B cell (primary cell): ENCODE results near the gene CEP63. TPM values are rescaled to one million over a fixed set of nuclear protein-coding genes. Genes with fewer than 3 reads are reported as not detected.

Experiments
- ATAC-seq: fragments of 200-7000 bp; cut with Tn5 transposase; one replicate; pipeline ENCODE4 v1.10.0; 2021; ENCODE audit warnings: low read depth, mild to moderate bottlenecking, moderate number of reproducible peaks, moderate library complexity
- CTCF ChIA-PET: fragments of 350-600 bp; sonication (Branson Sonifier 250); formaldehyde crosslinking; loops from one replicate; lab custom pipeline; 2021; ENCODE audit warnings: antibody characterized with exemption, inconsistent platforms; lab: Charles Lee
- POLR2A ChIA-PET: fragments of 350-600 bp; sonication (Branson Sonifier 250); formaldehyde crosslinking; loops from one replicate; lab custom pipeline; 2021; ENCODE audit warnings: antibody characterized with exemption; lab: Charles Lee
- DNase-seq: peaks from one replicate; pipeline ENCODE4 v3.0.0; 2013
- H2AFZ ChIP-seq: 2 replicates; pipeline ENCODE4 v1.6.1; 2012; ENCODE audit warnings: mild to moderate bottlenecking, low read depth, low read length; ENCODE audit not compliant: insufficient read depth, poor library complexity, severe bottlenecking
- H3K27ac ChIP-seq, 2 donors: 1 replicate in 1 of 2; 2 replicates in 1 of 2; pipeline ENCODE4 v1.5.1; 2012 to 2013; ENCODE audit warnings: low read length in 2 of 2, mild to moderate bottlenecking in 2 of 2, moderate library complexity in 1 of 2
- H3K27me3 ChIP-seq, 4 experiments: fragments of 200-600 bp in 1 of 4; sonication (generic) in 1 of 4; replicated peaks in 1 of 4; 1 replicate in 2 of 4; 2 replicates in 2 of 4; pipeline versions ENCODE4 v1.6.1 to v1.7.0; 2013 to 2016; ENCODE audit warnings: low read length in 3 of 4, mild to moderate bottlenecking in 2 of 4, mixed read lengths in 1 of 4, moderate library complexity in 1 of 4; ENCODE audit not compliant: insufficient read depth in 4 of 4, control insufficient read depth in 3 of 4; ENCODE audit errors: control extremely low read depth in 1 of 4
- H3K36me3 ChIP-seq, 2 experiments: replicated peaks in 1 of 2; 1 replicate in 1 of 2; 2 replicates in 1 of 2; pipeline versions ENCODE4 v1.6.1 to v1.7.1; 2013; ENCODE audit warnings: low read length in 1 of 2; ENCODE audit not compliant: insufficient read depth in 2 of 2, control insufficient read depth in 1 of 2; ENCODE audit errors: control extremely low read depth in 1 of 2, extremely low read depth in 1 of 2
- H3K4me1 ChIP-seq, 2 donors: fragments of 200-600 bp in 1 of 2; sonication (generic) in 1 of 2; 1 replicate in 1 of 2; 2 replicates in 1 of 2; pipeline versions ENCODE4 v1.5.1 to v1.6.1; 2013 to 2017; ENCODE audit warnings: low read length in 2 of 2; ENCODE audit not compliant: control insufficient read depth in 2 of 2, insufficient read depth in 2 of 2
- H3K4me2 ChIP-seq: replicated peaks from 2 replicates; pipeline ENCODE3; 2012; ENCODE audit warnings: mild to moderate bottlenecking, low read depth, low read length; ENCODE audit not compliant: poor library complexity, severe bottlenecking
- H3K4me3 ChIP-seq, 5 experiments: fragments of 200-600 bp in 1 of 5; sonication (generic) in 1 of 5; 1 replicate in 3 of 5; 2 replicates in 2 of 5; pipeline versions ENCODE4 v1.5.1 to v1.7.0; 2011 to 2016; ENCODE audit warnings: low read length in 4 of 5, mild to moderate bottlenecking in 4 of 5, low read depth in 2 of 5, control low read depth in 1 of 5, moderate library complexity in 1 of 5; ENCODE audit not compliant: insufficient read depth in 1 of 5; ENCODE audit errors: control extremely low read depth in 1 of 5, extremely low read depth in 1 of 5
- H3K79me2 ChIP-seq: fragments of 200-600 bp; sonication (generic); one replicate; pipeline ENCODE4 v1.6.0; 2016; ENCODE audit warnings: low read length; ENCODE audit not compliant: control insufficient read depth, insufficient read depth
- H3K9ac ChIP-seq: fragments of 200-600 bp; sonication (generic); 2 replicates; pipeline ENCODE4 v1.6.1; 2017; ENCODE audit warnings: mild to moderate bottlenecking, low read length, moderate library complexity
- H3K9me3 ChIP-seq, 3 donors: one replicate each; pipeline versions ENCODE4 v1.6.1 to v1.7.1; 2013; ENCODE audit warnings: low read length in 2 of 3; ENCODE audit not compliant: control insufficient read depth in 2 of 3, insufficient read depth in 1 of 3; ENCODE audit errors: control extremely low read depth in 1 of 3
- H4K20me1 ChIP-seq: 2 replicates; pipeline ENCODE4 v1.6.0; 2012; ENCODE audit warnings: mild to moderate bottlenecking, low read length; ENCODE audit not compliant: insufficient read depth, control insufficient read depth, poor library complexity, severe bottlenecking
- H3K27ac Mint-ChIP-seq: one replicate; pipeline ENCODE4 v1.8.0; 2021; ENCODE audit warnings: mixed read lengths
- H3K27me3 Mint-ChIP-seq: one replicate; pipeline ENCODE4 v1.8.0; 2021; ENCODE audit warnings: mixed read lengths
- H3K4me1 Mint-ChIP-seq: one replicate; pipeline ENCODE4 v1.8.0; 2021; ENCODE audit warnings: mixed read lengths
- H3K4me3 Mint-ChIP-seq: one replicate; pipeline ENCODE4 v1.8.0; 2021; ENCODE audit warnings: mixed read lengths
- H3K9me3 Mint-ChIP-seq: one replicate; pipeline ENCODE4 v1.8.0; 2022; ENCODE audit warnings: mixed read lengths; ENCODE audit not compliant: insufficient read depth
- CTCF ChIP-seq: fragments of 200-600 bp; IDR thresholded peaks from one replicate; pipeline ENCODE4 v1.8.0; 2022; ENCODE audit warnings: antibody characterized with exemption, mild to moderate bottlenecking
- EZH2 ChIP-seq: IDR thresholded peaks from 2 replicates; pipeline ENCODE4 v1.6.1; 2012; ENCODE audit warnings: borderline replicate concordance, low read depth, mild to moderate bottlenecking, moderate library complexity, low read length; ENCODE audit not compliant: insufficient read depth, poor library complexity, severe bottlenecking
- WGBS: methylation state at CpG from one replicate; pipeline ENCODE4 v1.1.5; 2013; ENCODE audit warnings: missing lambda C conversion rate; ENCODE audit not compliant: insufficient coverage; 5-methylcytosine and 5-hydroxymethylcytosine counted together
- intact Hi-C: fragments of 100-400 bp; cut with micrococcal nuclease; formaldehyde crosslinking; loops from one replicate; pipeline ENCODE4 v1.10.0; 2022
- polyA plus RNA-seq: library from polyadenylated mRNA; depleted of rRNA; stranded (reverse); fragments of >200 nt; gene quantifications from 2 replicates; pipeline ENCODE4 v1.2.3, GENCODE V29; 2012
- total RNA-seq, 2 donors: library from RNA; stranded (reverse); fragments of 120-200 nt in 1 of 2; gene quantifications; 1 replicate in 1 of 2; 2 replicates in 1 of 2; pipeline versions ENCODE4 v1.2.3 to v1.2.4, GENCODE V29; 2013 to 2022

CEP63 gene
- total and polyA plus RNA-seq, 2 donors (not counting 1 experiment from before 2014, with no cell fraction given), result 9.6 to 35.6 TPM

- Histone ChIP-seq H3K79me2 (no peaks in the 10 kb centered on the region), H3K4me2 (no peak overlapping the region), H3K27ac (no peak overlapping the region), H3K4me3 (no peak overlapping the region), H3K9me3 (no peaks in the 10 kb centered on the region), H4K20me1 (no peaks in the 10 kb centered on the region), H3K36me3 (peaks cover 5 to 20% of the 10 kb centered on the region in 2 experiments), H3K9ac (no peak overlapping the region), H2AFZ (no peak overlapping the region), H3K4me1 (no peaks in the 10 kb centered on the region), H3K27me3 (no peaks in the 10 kb centered on the region)
- Mint-ChIP-seq H3K4me1 (no peaks in the 10 kb centered on the region), H3K27me3 (no peaks in the 10 kb centered on the region), H3K27ac (no peak overlapping the region), H3K4me3 (no peak overlapping the region), H3K9me3 (no peaks in the 10 kb centered on the region)
- TF ChIP-seq CTCF (no peak), EZH2 (no peak)
- ChIA-PET CTCF (no interaction called here), POLR2A (no interaction called here)
- DNase-seq (no peak), ATAC-seq (no peak)
- WGBS, result 100% methylated on average over 1 of the region's 3 CpGs
- intact Hi-C loops, result no loop called here
Measured at GRCh38 chr3:134559591-134559990, 73.7 kb downstream of the CEP63 start.

GRCh38 chr3:134562055-134562454, 76.2 kb downstream of the CEP63 start:
- intact Hi-C loops, result no loop called here

More at GRCh38 chr3:134562055-134562454, 76.2 kb downstream of the CEP63 start:
- POLR2A ChIA-PET, result no interaction called here
- Mint-ChIP-seq H3K4me1 (no peaks in the 10 kb centered on the region), H3K27me3 (no peaks in the 10 kb centered on the region), H3K4me3 (no peak overlapping the region), H3K27ac (no peak overlapping the region), H3K9me3 (no peaks in the 10 kb centered on the region)
- H3K79me2 ChIP-seq, result no peaks in the 10 kb centered on the region
- DNase-seq, result no peak
- WGBS, result 98% methylated on average over 4 of the region's 4 CpGs
- no peak for ATAC-seq
- CTCF ChIA-PET, result no interaction called here
- no peak overlapping the region for H3K4me2 ChIP-seq
- TF ChIP-seq CTCF, result no peak
- TF ChIP-seq EZH2, result no peak
- no peaks in the 10 kb centered on the region for H3K9me3 ChIP-seq
- no peak overlapping the region for H3K9ac ChIP-seq
- H2AFZ ChIP-seq, result no peak overlapping the region
- H3K36me3 ChIP-seq, result peaks cover 5 to 18% of the 10 kb centered on the region in 2 experiments
- no peaks in the 10 kb centered on the region for H3K27me3 ChIP-seq
- no peaks in the 10 kb centered on the region for H4K20me1 ChIP-seq
- H3K4me3 ChIP-seq, result no peak overlapping the region
- no peak overlapping the region for H3K27ac ChIP-seq
- H3K4me1 ChIP-seq, result no peaks in the 10 kb centered on the region
